GM21360 (cell line): ENCODE results near the gene DNAH17.

Experiments used
- ATAC-seq: cut with Tn5 transposase; IDR thresholded peaks from one replicate; pipeline ENCODE4 v1.9.1; 2021; ENCODE audit warnings: mild to moderate bottlenecking, moderate library complexity; ENCODE audit not compliant: unreplicated experiment

The DNAH17 gene

DNA sequence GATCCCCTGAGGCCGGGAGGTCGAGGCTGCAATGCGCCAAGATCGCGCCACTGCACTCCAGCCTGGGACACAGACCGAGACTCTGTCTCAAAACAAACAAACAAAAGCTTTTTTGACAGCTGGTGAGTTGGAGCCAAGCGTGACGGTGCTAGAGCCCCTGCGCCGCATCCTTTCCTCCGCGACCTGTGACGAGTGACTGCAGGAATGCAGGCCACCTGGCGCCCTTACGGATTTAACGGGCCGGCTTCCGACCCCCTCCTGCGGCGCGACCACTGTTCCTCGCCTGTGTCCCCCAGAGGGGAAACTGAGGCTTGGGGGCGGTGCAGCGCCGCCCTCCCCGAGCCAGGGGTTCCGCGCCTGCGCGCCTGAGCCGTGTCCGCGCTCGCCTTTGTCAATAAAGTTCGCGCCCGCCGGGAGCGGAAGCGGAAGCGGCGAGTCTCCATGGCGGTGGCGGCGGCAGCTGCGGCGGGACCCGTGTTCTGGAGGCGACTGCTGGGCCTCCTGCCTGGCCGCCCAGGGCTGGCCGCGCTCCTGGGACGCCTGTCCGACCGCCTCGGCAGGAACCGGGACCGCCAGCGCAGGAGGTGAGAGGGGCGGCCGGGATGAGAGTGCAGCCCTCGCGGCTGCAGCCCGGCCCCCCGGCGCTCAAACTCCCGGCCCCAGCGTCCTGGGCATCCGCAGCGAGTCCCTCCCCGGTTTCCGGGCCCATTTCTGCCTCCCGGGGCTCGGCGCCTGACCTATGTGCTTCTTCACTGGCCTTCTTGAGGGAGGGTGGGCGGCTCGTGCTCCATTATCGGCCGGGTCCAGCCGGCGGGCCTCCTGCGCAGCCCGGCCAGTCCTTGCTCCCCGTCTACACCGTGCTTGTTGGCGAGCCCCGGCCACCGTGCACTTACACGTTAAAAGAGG is 198.7 kb downstream of the DNAH17 start, which contains the start of gene PGS1:
Gene PGS1 (plus strand): TSS at position 425 of the 906 bp plus-strand sequence. CDS start 17 bp downstream, at position 442.
- peak; percentile 61 for ATAC-seq

DNA sequence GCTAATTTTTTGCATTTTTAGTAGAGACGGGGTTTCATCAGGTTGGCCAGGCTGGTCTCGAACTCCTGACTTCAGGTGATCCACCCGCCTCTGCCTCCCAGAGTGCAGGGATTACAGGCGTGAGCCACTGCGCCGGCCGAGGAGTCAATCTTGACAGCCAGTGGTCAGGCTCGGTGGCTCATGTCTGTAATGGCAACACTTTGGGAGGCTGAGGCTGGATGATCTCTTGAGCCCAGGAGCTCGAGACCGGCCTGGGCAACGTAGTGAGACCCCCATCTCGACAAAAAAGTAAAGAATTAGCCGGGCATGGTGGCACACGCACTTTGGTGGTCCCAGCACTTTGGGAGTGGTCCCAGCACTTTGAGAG is 199.4 kb downstream of the DNAH17 start:
- ATAC-seq: no peak

DNA sequence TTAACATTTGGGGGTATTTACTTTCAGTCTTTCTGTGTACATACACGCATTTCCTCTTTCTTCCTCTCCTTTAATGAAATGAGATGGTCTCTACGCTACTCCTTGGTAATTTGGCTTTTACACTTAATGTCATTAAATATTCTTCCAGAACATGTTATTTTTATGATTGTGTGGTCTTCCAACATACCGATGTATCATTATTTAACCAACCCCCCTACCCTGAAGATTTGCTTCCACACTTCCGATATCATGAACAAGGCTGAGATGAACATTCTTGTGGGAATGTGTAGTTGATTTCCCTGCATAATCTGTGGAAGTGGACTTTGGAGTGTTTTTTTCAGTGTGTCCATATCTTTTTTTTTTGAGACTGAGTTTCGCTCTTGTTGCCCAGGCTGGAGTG is 201.0 kb downstream of the DNAH17 start:
- no peak for ATAC-seq

DNA sequence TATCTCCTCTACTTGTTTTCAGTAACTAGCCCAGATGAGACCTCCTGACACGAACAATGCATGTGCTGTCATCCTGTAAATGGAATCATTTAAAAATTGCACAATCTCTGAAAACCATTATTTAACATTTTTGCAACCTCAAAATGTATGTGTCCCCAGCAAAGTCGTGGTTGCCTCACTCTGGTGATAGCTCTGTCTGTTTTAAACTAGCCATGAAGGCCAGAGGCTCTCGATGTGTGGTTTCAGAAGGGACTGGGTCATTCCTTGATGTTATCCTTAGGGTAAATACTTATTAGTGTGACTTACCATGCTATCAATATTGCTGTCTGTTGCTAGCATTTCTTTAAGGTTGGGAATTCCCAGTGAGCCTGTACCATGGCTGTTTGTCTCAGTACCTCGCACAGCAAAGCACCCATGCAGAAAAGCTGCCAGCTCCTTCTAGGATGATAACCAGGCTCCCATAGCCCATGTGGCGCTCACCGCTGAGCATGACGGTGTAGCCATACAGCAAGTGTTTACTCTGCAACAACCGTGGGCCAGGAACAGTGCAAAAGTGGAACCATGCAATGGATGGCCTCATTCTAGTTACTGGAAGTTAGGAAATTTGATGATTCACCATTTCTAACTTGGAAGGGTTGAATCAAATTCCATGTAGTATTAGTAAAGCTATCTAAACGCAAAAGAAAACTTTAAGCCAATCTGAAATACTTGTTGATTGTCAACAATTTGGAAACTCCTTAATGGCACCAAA is 201.6 kb downstream of the DNAH17 start:
- ATAC-seq: no peak

DNA sequence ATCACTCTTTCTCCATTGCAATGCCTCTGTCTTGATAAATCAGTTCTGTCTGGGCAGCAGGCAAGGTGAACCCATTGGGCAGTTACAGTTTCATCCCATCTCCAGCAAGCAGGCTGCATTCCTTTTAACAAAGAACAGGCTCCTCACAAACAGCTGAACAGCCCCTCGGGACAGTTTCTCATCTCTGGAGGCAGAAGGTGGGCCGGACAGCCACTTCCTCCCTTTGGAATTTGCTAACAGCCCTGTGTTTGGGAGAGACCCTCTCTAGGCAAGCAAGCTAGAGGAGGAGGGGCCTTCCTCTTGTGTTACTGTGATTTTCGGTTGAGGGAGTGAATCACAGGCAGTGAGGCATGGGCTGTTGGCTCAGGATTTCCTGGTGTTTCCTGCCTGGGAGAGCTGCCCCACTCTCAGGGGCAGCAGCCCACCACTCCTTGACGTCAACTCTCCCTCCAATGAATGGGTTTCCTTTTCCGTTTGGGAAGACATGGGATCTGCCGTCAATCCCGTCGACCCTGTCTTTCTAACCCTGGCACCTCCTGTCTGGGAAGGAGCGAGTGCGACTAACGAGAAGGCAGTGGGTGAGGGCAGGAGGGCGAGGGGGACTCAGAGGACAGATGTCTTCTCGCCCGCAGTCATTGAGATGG is 202.4 kb downstream of the DNAH17 start:
- no peak for ATAC-seq

DNA sequence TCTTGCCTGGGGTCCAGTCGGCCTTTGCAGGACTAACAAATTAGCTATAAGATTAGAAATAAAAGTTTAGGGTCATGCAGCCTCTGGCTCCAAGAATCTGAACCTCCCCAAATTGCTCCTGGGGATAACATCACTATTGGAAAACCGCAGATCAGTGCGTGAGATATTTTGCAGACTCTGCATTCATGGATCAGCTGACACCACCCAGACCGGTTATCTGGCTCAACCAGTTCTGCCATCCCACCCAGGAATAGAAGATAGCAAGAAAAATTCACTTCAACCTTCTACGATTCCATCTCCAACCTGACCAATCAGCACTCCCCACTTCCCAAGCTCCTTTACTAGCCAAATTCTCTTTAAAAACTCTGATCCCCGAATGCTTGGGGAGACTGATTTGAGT is 203.0 kb downstream of the DNAH17 start:
- no peak for ATAC-seq
